MG63 (cell line): Measurements from ENCODE around the gene MAP3K21. TPM values are rescaled to one million over a fixed set of nuclear protein-coding genes. Genes with fewer than 3 reads are reported as not detected.

Source experiments
- DNase-seq: peaks from one replicate; pipeline ENCODE4 v3.0.0-alpha.2; 2020
- H3K27me3 ChIP-seq: fragments of 250-450 bp; sonication (Bioruptor Pico); 2 replicates; pipeline ENCODE4 v1.5.1; 2020; ENCODE audit warnings: mild to moderate bottlenecking, moderate library complexity
- H3K36me3 ChIP-seq: fragments of 250-450 bp; sonication (Bioruptor Pico); 2 replicates; pipeline ENCODE4 v1.5.1; 2020; ENCODE audit warnings: mild to moderate bottlenecking, moderate library complexity
- H3K4me3 ChIP-seq: fragments of 250-450 bp; sonication (Bioruptor Pico); 2 replicates; pipeline ENCODE4 v1.5.1; 2020; ENCODE audit warnings: mild to moderate bottlenecking, moderate library complexity
- H3K9me3 ChIP-seq: fragments of 250-450 bp; sonication (Bioruptor Pico); 2 replicates; pipeline ENCODE4 v1.5.1; 2020; ENCODE audit warnings: mild to moderate bottlenecking, moderate library complexity
- total RNA-seq: library from RNA; depleted of rRNA; stranded (reverse); fragments of >200 nt; shearing (Covaris generic); gene quantifications from 2 replicates; pipeline ENCODE4 v1.2.3, GENCODE V29; 2014; ENCODE audit warnings: low replicate concordance; rRNA removed

The MAP3K21 gene
- total RNA-seq, 1 experiment from 2014 or later: 1.5 TPM

DNA sequence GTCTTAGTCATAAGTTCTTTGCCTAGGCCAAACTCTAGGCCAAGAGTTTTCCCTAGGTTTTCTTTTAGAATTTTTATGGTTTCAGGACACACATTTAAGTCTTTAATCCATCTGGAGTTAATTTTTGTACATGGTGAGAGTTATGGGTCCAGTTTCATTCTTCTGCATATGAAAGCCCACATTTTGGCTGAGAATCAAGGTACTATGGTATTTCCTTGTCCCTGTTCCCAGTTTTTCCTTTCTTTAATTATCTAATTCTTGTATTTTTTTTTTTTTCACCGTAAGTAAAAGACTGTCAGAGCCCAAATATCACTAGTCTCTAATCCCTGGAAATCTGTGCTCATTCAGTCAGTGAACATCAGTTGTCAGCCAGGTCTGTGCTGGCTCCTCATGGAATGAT, 105.4 kb downstream of the MAP3K21 start:
- no peaks in the 10 kb centered on the region for H3K36me3 ChIP-seq
- H3K9me3 ChIP-seq: 0 out of 2 replicates have a peak, but pooled peaks cover 2% of the 10 kb centered on the region
- DNase-seq: no peak
- no peaks in the 10 kb centered on the region for H3K27me3 ChIP-seq
- no peak overlapping the region for H3K4me3 ChIP-seq

- H3K4me3 ChIP-seq: no peak overlapping the region
- no peak for DNase-seq
Observed at GRCh38 chr1:233433436-233434210, 106.1 kb downstream of the MAP3K21 start.

More at GRCh38 chr1:233433436-233434210, 106.1 kb downstream of the MAP3K21 start:
- 0 out of 2 replicates have a peak, but pooled peaks cover 2% of the 10 kb centered on the region for H3K9me3 ChIP-seq
- no peaks in the 10 kb centered on the region for H3K27me3 ChIP-seq
- no peaks in the 10 kb centered on the region for H3K36me3 ChIP-seq

Other genes starting within 250 kb of the MAP3K21 start
- gene PCNX2, start 32.0 kb upstream of the MAP3K21 start, total RNA-seq: 1.8 TPM in 2 replicates